ENCODE measurements around the gene ANKMY1. TPM values are rescaled to one million over a fixed set of nuclear protein-coding genes. Genes with fewer than 3 reads are reported as not detected.

Gene ANKMY1
- total RNA-seq, 3 donors from 2014 or later (not counting 1 experiment from before 2014, with no cell fraction given), result 43.8 to 51.5 (median 46.6) TPM

- no peaks in the 10 kb centered on the region for H3K27me3 Mint-ChIP-seq (ENCODE audit: low read depth in 2 of 2)
- H3K36me3 Mint-ChIP-seq, result no peaks in the 10 kb centered on the region
- TF ChIP-seq CTCF (IDR thresholded peaks at IDR 0.05), result no peak
- Histone ChIP-seq H3K4me1 (ENCODE audit: control insufficient read depth, insufficient read depth, low read length) (peaks cover 6% of the 10 kb centered on the region), H3K4me3 (ENCODE audit: low read length) (no peak overlapping the region), H3K27ac (ENCODE audit: low read length) (no peak overlapping the region), H3K36me3 (ENCODE audit: control insufficient read depth, insufficient read depth, low read length) (peaks cover 62% of the 10 kb centered on the region), H3K9me3 (ENCODE audit: control insufficient read depth, insufficient read depth, low read length) (no peaks in the 10 kb centered on the region), H3K27me3 (ENCODE audit: control insufficient read depth, insufficient read depth, low read length) (no peaks in the 10 kb centered on the region)
- ATAC-seq, result peak in 2 of 3 donors; percentile 58 to 74
- DNase-seq, result peak in 1 of 2 donors; percentile 54
- peak overlapping the region in 1 of 2 donors; percentile 35 for H3K27ac Mint-ChIP-seq
- intact Hi-C loops (cut with micrococcal nuclease), result no loop called here
- H3K4me1 Mint-ChIP-seq, result peaks cover 0 to 6% of the 10 kb centered on the region in 2 donors
- no peak overlapping the region for H3K4me3 Mint-ChIP-seq
- no peaks in the 10 kb centered on the region for H3K9me3 Mint-ChIP-seq
- 83% methylated on average over 18 of the region's 18 CpGs for WGBS (ENCODE audit: insufficient coverage)
These were observed 37.7 kb upstream of the ANKMY1 start for GRCh38 chr2:240595381-240596079.

GRCh38 chr2:240594511-240595380 lies 37.0 kb upstream of the ANKMY1 start:
- no peak for ATAC-seq
- H3K27me3 Mint-ChIP-seq (ENCODE audit: low read depth in 2 of 2), result no peaks in the 10 kb centered on the region
- intact Hi-C loops (cut with micrococcal nuclease), result no loop called here
- DNase-seq, result no peak
- Histone ChIP-seq H3K4me3 (ENCODE audit: low read length) (no peak overlapping the region), H3K4me1 (ENCODE audit: control insufficient read depth, insufficient read depth, low read length) (peaks cover 6% of the 10 kb centered on the region), H3K36me3 (ENCODE audit: control insufficient read depth, insufficient read depth, low read length) (peaks cover 68% of the 10 kb centered on the region), H3K27me3 (ENCODE audit: control insufficient read depth, insufficient read depth, low read length) (no peaks in the 10 kb centered on the region), H3K9me3 (ENCODE audit: control insufficient read depth, insufficient read depth, low read length) (no peaks in the 10 kb centered on the region), H3K27ac (ENCODE audit: low read length) (no peak overlapping the region)
- 96% methylated on average over 34 of the region's 34 CpGs for WGBS (ENCODE audit: insufficient coverage)
- TF ChIP-seq CTCF (IDR thresholded peaks at IDR 0.05), result no peak
- peaks cover 0 to 6% of the 10 kb centered on the region in 2 donors for H3K4me1 Mint-ChIP-seq
- H3K27ac Mint-ChIP-seq, result no peak overlapping the region
- no peaks in the 10 kb centered on the region for H3K9me3 Mint-ChIP-seq
- no peak overlapping the region for H3K4me3 Mint-ChIP-seq
- no peaks in the 10 kb centered on the region for H3K36me3 Mint-ChIP-seq

- DNase-seq, result no peak
- TF ChIP-seq CTCF (IDR thresholded peaks at IDR 0.05), result no peak
- WGBS (ENCODE audit: insufficient coverage), result 95% methylated on average over 19 of the region's 19 CpGs
These were observed 36.1 kb upstream of the ANKMY1 start for GRCh38 chr2:240593703-240594451.

More at GRCh38 chr2:240593703-240594451, 36.1 kb upstream of the ANKMY1 start:
- intact Hi-C loops (cut with micrococcal nuclease), result no loop called here
- no peaks in the 10 kb centered on the region for H3K9me3 ChIP-seq (ENCODE audit: control insufficient read depth, insufficient read depth, low read length)
- no peaks in the 10 kb centered on the region for H3K27me3 Mint-ChIP-seq (ENCODE audit: low read depth in 2 of 2)
- H3K27ac Mint-ChIP-seq, result no peak overlapping the region
- no peak overlapping the region for H3K4me3 ChIP-seq (ENCODE audit: low read length)
- H3K36me3 ChIP-seq (ENCODE audit: control insufficient read depth, insufficient read depth, low read length), result peaks cover 71% of the 10 kb centered on the region
- H3K4me3 Mint-ChIP-seq, result no peak overlapping the region
- no peak for ATAC-seq
- H3K4me1 ChIP-seq (ENCODE audit: control insufficient read depth, insufficient read depth, low read length), result peaks cover 6% of the 10 kb centered on the region
- H3K9me3 Mint-ChIP-seq, result no peaks in the 10 kb centered on the region
- H3K36me3 Mint-ChIP-seq, result no peaks in the 10 kb centered on the region
- no peak overlapping the region for H3K27ac ChIP-seq (ENCODE audit: low read length)
- H3K27me3 ChIP-seq (ENCODE audit: control insufficient read depth, insufficient read depth, low read length), result no peaks in the 10 kb centered on the region
- peaks cover 4 to 10% of the 10 kb centered on the region in 2 donors for H3K4me1 Mint-ChIP-seq

Data from natural killer cell (primary cell).